Measurements from ENCODE around the gene OXGR1. TPM values are rescaled to one million over a fixed set of nuclear protein-coding genes. Genes with fewer than 3 reads are reported as not detected.

The OXGR1 gene
- total and polyA plus RNA-seq, 9 of the 15 experiments (the other 6 are each of a cell fraction or from before 2014, with no cell fraction given) = 0.03 TPM; not detected in 8

- TF ChIP-seq, protein P1, sequence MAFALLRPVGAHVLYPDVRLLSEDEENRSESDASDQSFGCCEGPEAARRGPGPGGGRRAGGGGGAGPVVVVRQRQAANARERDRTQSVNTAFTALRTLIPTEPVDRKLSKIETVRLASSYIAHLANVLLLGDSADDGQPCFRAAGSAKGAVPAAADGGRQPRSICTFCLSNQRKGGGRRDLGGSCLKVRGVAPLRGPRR (CRISPR knock-in tag; IDR thresholded peaks at IDR 0.05) = no peak
- TF ChIP-seq KDM5B (IDR thresholded peaks at IDR 0.05; ENCODE audit: insufficient replicate concordance, low read depth, low read length) (no peak), YBX1 (IDR thresholded peaks at IDR 0.05) (no peak), TRIM28 (IDR thresholded peaks at IDR 0.05) (no peak), RAD21 (CRISPR knock-in tag; conservative IDR thresholded peaks at IDR 0.05 in 1 of 2, IDR thresholded peaks at IDR 0.05 in 1 of 2) (peak in 1 of 2 experiments; percentile 65; a peak in 3 of 4 replicates), ZNF766 (CRISPR knock-in tag; conservative IDR thresholded peaks at IDR 0.05) (no peak), NFE2 (IDR thresholded peaks at IDR 0.05; ENCODE audit: low read depth) (no peak), CBX8 (IDR thresholded peaks at IDR 0.05; ENCODE audit: borderline replicate concordance, extremely low read depth, low read depth, low read length, poor library complexity, severe bottlenecking) (no peak), U2AF1 (optimal IDR thresholded peaks at IDR 0.05; ENCODE audit: low read depth, low read length) (no peak), SMC3 (conservative IDR thresholded peaks at IDR 0.05; ENCODE audit: insufficient read depth, low read depth, low read length) (0 out of 2 replicates have a peak, but pooled peaks have one; percentile 8), FOSL1 (tag; conservative IDR thresholded peaks at IDR 0.05) (no peak)
- TF ChIP-seq, protein P2, sequence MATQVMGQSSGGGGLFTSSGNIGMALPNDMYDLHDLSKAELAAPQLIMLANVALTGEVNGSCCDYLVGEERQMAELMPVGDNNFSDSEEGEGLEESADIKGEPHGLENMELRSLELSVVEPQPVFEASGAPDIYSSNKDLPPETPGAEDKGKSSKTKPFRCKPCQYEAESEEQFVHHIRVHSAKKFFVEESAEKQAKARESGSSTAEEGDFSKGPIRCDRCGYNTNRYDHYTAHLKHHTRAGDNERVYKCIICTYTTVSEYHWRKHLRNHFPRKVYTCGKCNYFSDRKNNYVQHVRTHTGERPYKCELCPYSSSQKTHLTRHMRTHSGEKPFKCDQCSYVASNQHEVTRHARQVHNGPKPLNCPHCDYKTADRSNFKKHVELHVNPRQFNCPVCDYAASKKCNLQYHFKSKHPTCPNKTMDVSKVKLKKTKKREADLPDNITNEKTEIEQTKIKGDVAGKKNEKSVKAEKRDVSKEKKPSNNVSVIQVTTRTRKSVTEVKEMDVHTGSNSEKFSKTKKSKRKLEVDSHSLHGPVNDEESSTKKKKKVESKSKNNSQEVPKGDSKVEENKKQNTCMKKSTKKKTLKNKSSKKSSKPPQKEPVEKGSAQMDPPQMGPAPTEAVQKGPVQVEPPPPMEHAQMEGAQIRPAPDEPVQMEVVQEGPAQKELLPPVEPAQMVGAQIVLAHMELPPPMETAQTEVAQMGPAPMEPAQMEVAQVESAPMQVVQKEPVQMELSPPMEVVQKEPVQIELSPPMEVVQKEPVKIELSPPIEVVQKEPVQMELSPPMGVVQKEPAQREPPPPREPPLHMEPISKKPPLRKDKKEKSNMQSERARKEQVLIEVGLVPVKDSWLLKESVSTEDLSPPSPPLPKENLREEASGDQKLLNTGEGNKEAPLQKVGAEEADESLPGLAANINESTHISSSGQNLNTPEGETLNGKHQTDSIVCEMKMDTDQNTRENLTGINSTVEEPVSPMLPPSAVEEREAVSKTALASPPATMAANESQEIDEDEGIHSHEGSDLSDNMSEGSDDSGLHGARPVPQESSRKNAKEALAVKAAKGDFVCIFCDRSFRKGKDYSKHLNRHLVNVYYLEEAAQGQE (IDR thresholded peaks at IDR 0.05; ENCODE audit: borderline replicate concordance) = peak; percentile 42; the same call in 1 of the 2 replicates
- TF ChIP-seq, protein P2 (CRISPR knock-in tag; IDR thresholded peaks at IDR 0.05; ENCODE audit: low read depth) = no peak
Observed at GRCh38 chr13:97030705-97031452, 36.6 kb upstream of the OXGR1 start (continued).

Data from K562 (cell line).